ENCODE measurements around the gene RABL2B. TPM values are rescaled to one million over a fixed set of nuclear protein-coding genes. Genes with fewer than 3 reads are reported as not detected.
"Not testable (repeated sequence)": the region's sequence is repeated elsewhere in the genome, so short reads cannot be mapped to it uniquely, and the experiment has no call there.

The RABL2B gene
- total and polyA plus RNA-seq, 2 experiments from 2014 or later, result 12.3 to 31.0 TPM

GRCh38 chr22:50749302-50750074 is 33.9 kb downstream of the RABL2B start:
- H3K79me2 ChIP-seq; H3K36me3 ChIP-seq (replicated peaks; ENCODE audit: insufficient read depth, low read depth): not testable (repeated sequence)
- 81% methylated on average over 9 of the region's 9 CpGs for WGBS (ENCODE audit: low lambda C conversion rate, missing lambda C conversion rate)

GRCh38 chr22:50748630-50749029 is 34.8 kb downstream of the RABL2B start:
- H3K9me3 ChIP-seq (ENCODE audit: low read depth); DNase-seq (ENCODE audit: low spot score); H4K20me1 ChIP-seq (ENCODE audit: insufficient read depth, poor library complexity, severe bottlenecking); H3K27ac ChIP-seq; H3K27me3 ChIP-seq; H3K4me2 ChIP-seq; H3K36me3 ChIP-seq (replicated peaks; ENCODE audit: insufficient read depth, low read depth); H3K79me2 ChIP-seq; H3K4me3 ChIP-seq; H3K4me1 ChIP-seq (ENCODE audit: insufficient read depth); H3K9me2 ChIP-seq (replicated peaks; ENCODE audit: insufficient read depth); H2AFZ ChIP-seq: not testable (repeated sequence)
- 80% methylated on average over 4 of the region's 13 CpGs for WGBS (ENCODE audit: low lambda C conversion rate, missing lambda C conversion rate)

More at GRCh38 chr22:50749302-50750074, 33.9 kb downstream of the RABL2B start:
- H3K9me3 ChIP-seq (ENCODE audit: low read depth); DNase-seq (ENCODE audit: low spot score); H3K9me2 ChIP-seq (replicated peaks; ENCODE audit: insufficient read depth); H3K4me2 ChIP-seq; H3K27ac ChIP-seq; H3K4me3 ChIP-seq; H2AFZ ChIP-seq; H4K20me1 ChIP-seq (ENCODE audit: insufficient read depth, poor library complexity, severe bottlenecking); H3K4me1 ChIP-seq (ENCODE audit: insufficient read depth); H3K27me3 ChIP-seq: not testable (repeated sequence)

- WGBS (ENCODE audit: low lambda C conversion rate, missing lambda C conversion rate), result 88% methylated on average over 1 of the region's 1 CpG
- H3K27me3 ChIP-seq, result not testable (repeated sequence)
Measured at GRCh38 chr22:50747521-50747920, 35.9 kb downstream of the RABL2B start.

GRCh38 chr22:50744424-50744823 is 39.0 kb downstream of the RABL2B start:
- not testable (repeated sequence) for H3K4me2 ChIP-seq; H3K79me2 ChIP-seq; H3K9me3 ChIP-seq (ENCODE audit: low read depth); H3K36me3 ChIP-seq (replicated peaks; ENCODE audit: insufficient read depth, low read depth); H3K4me1 ChIP-seq (ENCODE audit: insufficient read depth); H3K27me3 ChIP-seq; H2AFZ ChIP-seq; H3K27ac ChIP-seq; H3K9me2 ChIP-seq (replicated peaks; ENCODE audit: insufficient read depth); DNase-seq (ENCODE audit: low spot score); H4K20me1 ChIP-seq (ENCODE audit: insufficient read depth, poor library complexity, severe bottlenecking); H3K4me3 ChIP-seq
- WGBS (ENCODE audit: low lambda C conversion rate, missing lambda C conversion rate), result 84% methylated on average over 12 of the region's 12 CpGs

More at GRCh38 chr22:50747521-50747920, 35.9 kb downstream of the RABL2B start:
- H3K36me3 ChIP-seq (replicated peaks; ENCODE audit: insufficient read depth, low read depth); H3K4me3 ChIP-seq; H3K79me2 ChIP-seq; H3K9me2 ChIP-seq (replicated peaks; ENCODE audit: insufficient read depth); H3K9me3 ChIP-seq (ENCODE audit: low read depth); H3K27ac ChIP-seq; DNase-seq (ENCODE audit: low spot score); H3K4me2 ChIP-seq; H4K20me1 ChIP-seq (ENCODE audit: insufficient read depth, poor library complexity, severe bottlenecking); H2AFZ ChIP-seq; H3K4me1 ChIP-seq (ENCODE audit: insufficient read depth): not testable (repeated sequence)

GRCh38 chr22:50740714-50741113 is 42.7 kb downstream of the RABL2B start:
- not testable (repeated sequence) for H3K4me2 ChIP-seq; H3K79me2 ChIP-seq; H3K27ac ChIP-seq; H2AFZ ChIP-seq; H3K9me3 ChIP-seq (ENCODE audit: low read depth); DNase-seq (ENCODE audit: low spot score); H3K27me3 ChIP-seq; H3K9me2 ChIP-seq (replicated peaks; ENCODE audit: insufficient read depth); H3K4me1 ChIP-seq (ENCODE audit: insufficient read depth); H3K4me3 ChIP-seq; H4K20me1 ChIP-seq (ENCODE audit: insufficient read depth, poor library complexity, severe bottlenecking); H3K36me3 ChIP-seq (replicated peaks; ENCODE audit: insufficient read depth, low read depth)
- WGBS (ENCODE audit: low lambda C conversion rate, missing lambda C conversion rate), result 78% methylated on average over 5 of the region's 5 CpGs

- WGBS (ENCODE audit: low lambda C conversion rate, missing lambda C conversion rate), result 83% methylated on average over 12 of the region's 12 CpGs
- DNase-seq (ENCODE audit: low spot score), result no peak
- H2AFZ ChIP-seq, result no peak overlapping the region
Measured at GRCh38 chr22:50739894-50740293, 43.5 kb downstream of the RABL2B start.

More at GRCh38 chr22:50739894-50740293, 43.5 kb downstream of the RABL2B start:
- H3K79me2 ChIP-seq, result no peaks in the 10 kb centered on the region
- H3K4me1 ChIP-seq (ENCODE audit: insufficient read depth), result no peaks in the 10 kb centered on the region
- TF ChIP-seq CTCF (IDR thresholded peaks at IDR 0.05; ENCODE audit: poor library complexity), result no peak
- TF ChIP-seq EZH2phosphoT487 (IDR thresholded peaks at IDR 0.05; ENCODE audit: low read depth, severe bottlenecking, unreplicated experiment), result no peak
- TF ChIP-seq EZH2 (IDR thresholded peaks at IDR 0.05; ENCODE audit: borderline replicate concordance), result no peak
- H3K27ac ChIP-seq, result no peak overlapping the region
- no peaks in the 10 kb centered on the region for H3K36me3 ChIP-seq (replicated peaks; ENCODE audit: insufficient read depth, low read depth)
- H3K27me3 ChIP-seq, result peaks cover 3% of the 10 kb centered on the region
- no peaks in the 10 kb centered on the region for H4K20me1 ChIP-seq (ENCODE audit: insufficient read depth, poor library complexity, severe bottlenecking)
- H3K9me2 ChIP-seq (replicated peaks; ENCODE audit: insufficient read depth), result no peaks in the 10 kb centered on the region
- H3K4me2 ChIP-seq, result no peak overlapping the region
- no peaks in the 10 kb centered on the region for H3K9me3 ChIP-seq (ENCODE audit: low read depth)
- no peak overlapping the region for H3K4me3 ChIP-seq
